IPS-15b (cell line): ENCODE measurements around the gene MRPS17.

Source experiments
- H3K27me3 ChIP-seq: one replicate; pipeline ENCODE4 v1.6.1; 2013; ENCODE audit warnings: low read length; ENCODE audit not compliant: control insufficient read depth, insufficient read depth
- H3K36me3 ChIP-seq: one replicate; pipeline ENCODE4 v1.6.1; 2013; ENCODE audit warnings: low read length; ENCODE audit not compliant: control insufficient read depth, insufficient read depth
- H3K4me1 ChIP-seq: one replicate; pipeline ENCODE4 v1.6.1; 2013; ENCODE audit warnings: mild to moderate bottlenecking, low read length; ENCODE audit not compliant: control insufficient read depth, insufficient read depth
- H3K4me3 ChIP-seq: one replicate; pipeline ENCODE4 v1.5.1; 2013; ENCODE audit warnings: low read depth, low read length
- H3K9ac ChIP-seq: one replicate; pipeline ENCODE4 v1.6.1; 2013; ENCODE audit warnings: low read depth, mild to moderate bottlenecking, low read length
- H3K9me3 ChIP-seq: one replicate; pipeline ENCODE4 v1.6.1; 2013; ENCODE audit warnings: mild to moderate bottlenecking, low read length; ENCODE audit not compliant: control insufficient read depth, insufficient read depth

Gene MRPS17

GRCh38 chr7:55975988-55976633 is 24.4 kb downstream of the MRPS17 start:
- Histone ChIP-seq H3K4me1 (peaks cover 2% of the 10 kb centered on the region), H3K27me3 (no peaks in the 10 kb centered on the region), H3K9me3 (no peaks in the 10 kb centered on the region), H3K4me3 (no peak overlapping the region), H3K9ac (no peak overlapping the region), H3K36me3 (no peaks in the 10 kb centered on the region)

- no peaks in the 10 kb centered on the region for H3K9me3 ChIP-seq
- H3K9ac ChIP-seq: no peak overlapping the region
- no peaks in the 10 kb centered on the region for H3K27me3 ChIP-seq
- no peaks in the 10 kb centered on the region for H3K36me3 ChIP-seq
- H3K4me3 ChIP-seq: no peak overlapping the region
- no peaks in the 10 kb centered on the region for H3K4me1 ChIP-seq
Observed at GRCh38 chr7:55977831-55978230, 26.2 kb downstream of the MRPS17 start.

- Histone ChIP-seq H3K9me3 (no peaks in the 10 kb centered on the region), H3K4me1 (no peaks in the 10 kb centered on the region), H3K27me3 (no peaks in the 10 kb centered on the region), H3K36me3 (peaks cover 5% of the 10 kb centered on the region), H3K4me3 (no peak overlapping the region), H3K9ac (no peak overlapping the region)
Observed at GRCh38 chr7:55980266-55980665, 28.6 kb downstream of the MRPS17 start.

GRCh38 chr7:55983537-55983936 is 31.9 kb downstream of the MRPS17 start:
- no peaks in the 10 kb centered on the region for H3K9me3 ChIP-seq
- H3K4me1 ChIP-seq: no peaks in the 10 kb centered on the region
- H3K36me3 ChIP-seq: peaks cover 6% of the 10 kb centered on the region
- H3K27me3 ChIP-seq: no peaks in the 10 kb centered on the region
- H3K4me3 ChIP-seq: no peak overlapping the region
- H3K9ac ChIP-seq: no peak overlapping the region

- Histone ChIP-seq H3K4me1 (no peaks in the 10 kb centered on the region), H3K9me3 (no peaks in the 10 kb centered on the region), H3K36me3 (no peaks in the 10 kb centered on the region), H3K4me3 (no peak overlapping the region), H3K27me3 (no peaks in the 10 kb centered on the region), H3K9ac (no peak overlapping the region)
Observed at GRCh38 chr7:55992346-55992745, 40.7 kb downstream of the MRPS17 start.

- Histone ChIP-seq H3K4me1 (no peaks in the 10 kb centered on the region), H3K27me3 (no peaks in the 10 kb centered on the region), H3K9ac (no peak overlapping the region), H3K36me3 (no peaks in the 10 kb centered on the region), H3K4me3 (no peak overlapping the region), H3K9me3 (no peaks in the 10 kb centered on the region)
Observed at GRCh38 chr7:55996856-55997500, 45.3 kb downstream of the MRPS17 start.

GRCh38 chr7:56003749-56004148 is 52.1 kb downstream of the MRPS17 start:
- Histone ChIP-seq H3K4me1 (no peaks in the 10 kb centered on the region), H3K9ac (no peak overlapping the region), H3K36me3 (no peaks in the 10 kb centered on the region), H3K27me3 (no peaks in the 10 kb centered on the region), H3K4me3 (no peak overlapping the region), H3K9me3 (no peaks in the 10 kb centered on the region)
